ENCODE measurements around the gene TTC7B.

Gene TTC7B

GRCh38 chr14:90582166-90582565 is 234.1 kb downstream of the TTC7B start:
- TF ChIP-seq ZBTB7A (IDR thresholded peaks at IDR 0.05; ENCODE audit: low read depth) (no peak), USF1 (IDR thresholded peaks at IDR 0.05) (no peak), FOXM1 (IDR thresholded peaks at IDR 0.05; ENCODE audit: borderline replicate concordance, low read depth) (no peak), TAF1 (IDR thresholded peaks at IDR 0.05; ENCODE audit: low read depth) (no peak), CREB1 (IDR thresholded peaks at IDR 0.05; ENCODE audit: low read depth) (no peak), EGR1 (IDR thresholded peaks at IDR 0.05) (no peak), CEBPB (IDR thresholded peaks at IDR 0.05) (no peak), RAD21 (IDR thresholded peaks at IDR 0.05; ENCODE audit: low read depth) (no peak), REST (IDR thresholded peaks at IDR 0.05; ENCODE audit: low read depth) (no peak), MAX (IDR thresholded peaks at IDR 0.05) (no peak), EP300 (IDR thresholded peaks at IDR 0.05; ENCODE audit: borderline replicate concordance) (no peak), TCF12 (IDR thresholded peaks at IDR 0.05; ENCODE audit: low read depth) (no peak), NFIC (IDR thresholded peaks at IDR 0.05) (no peak), TEAD4 (IDR thresholded peaks at IDR 0.05) (no peak), YY1 (IDR thresholded peaks at IDR 0.05; ENCODE audit: low read depth) (no peak)

GRCh38 chr14:90581745-90582144 is 234.5 kb downstream of the TTC7B start:
- TF ChIP-seq ZBTB7A (IDR thresholded peaks at IDR 0.05; ENCODE audit: low read depth): no peak

- TF ChIP-seq RAD21 (IDR thresholded peaks at IDR 0.05; ENCODE audit: low read depth) (no peak), REST (IDR thresholded peaks at IDR 0.05; ENCODE audit: low read depth) (no peak), TEAD4 (IDR thresholded peaks at IDR 0.05) (no peak), TCF12 (IDR thresholded peaks at IDR 0.05; ENCODE audit: low read depth) (no peak), FOXM1 (IDR thresholded peaks at IDR 0.05; ENCODE audit: borderline replicate concordance, low read depth) (no peak), NFIC (IDR thresholded peaks at IDR 0.05) (no peak), TAF1 (IDR thresholded peaks at IDR 0.05; ENCODE audit: low read depth) (no peak), ZBTB7A (IDR thresholded peaks at IDR 0.05; ENCODE audit: low read depth) (no peak), EGR1 (IDR thresholded peaks at IDR 0.05) (no peak), MAX (IDR thresholded peaks at IDR 0.05) (no peak), YY1 (IDR thresholded peaks at IDR 0.05; ENCODE audit: low read depth) (no peak)
Measured at GRCh38 chr14:90580377-90581335, 235.6 kb downstream of the TTC7B start.

- no peak for TF ChIP-seq TAF1 (IDR thresholded peaks at IDR 0.05; ENCODE audit: low read depth)
- TF ChIP-seq NFIC (IDR thresholded peaks at IDR 0.05): no peak
- TF ChIP-seq RAD21 (IDR thresholded peaks at IDR 0.05; ENCODE audit: low read depth): no peak
- TF ChIP-seq CREB1 (IDR thresholded peaks at IDR 0.05; ENCODE audit: low read depth): no peak
Measured at GRCh38 chr14:90579816-90580215, 236.4 kb downstream of the TTC7B start.

- TF ChIP-seq CREB1 (IDR thresholded peaks at IDR 0.05; ENCODE audit: low read depth) (no peak), MAX (IDR thresholded peaks at IDR 0.05) (no peak)
Measured at GRCh38 chr14:90579088-90579487, 237.1 kb downstream of the TTC7B start.

- no peak for TF ChIP-seq ZBTB7A (IDR thresholded peaks at IDR 0.05; ENCODE audit: low read depth)
- no peak for TF ChIP-seq TEAD4 (IDR thresholded peaks at IDR 0.05)
- TF ChIP-seq CREB1 (IDR thresholded peaks at IDR 0.05; ENCODE audit: low read depth): no peak
- no peak for TF ChIP-seq YY1 (IDR thresholded peaks at IDR 0.05; ENCODE audit: low read depth)
- no peak for TF ChIP-seq FOXM1 (IDR thresholded peaks at IDR 0.05; ENCODE audit: borderline replicate concordance, low read depth)
- TF ChIP-seq MAX (IDR thresholded peaks at IDR 0.05): no peak
- TF ChIP-seq TAF1 (IDR thresholded peaks at IDR 0.05; ENCODE audit: low read depth): no peak
- TF ChIP-seq USF1 (IDR thresholded peaks at IDR 0.05): no peak
- TF ChIP-seq TCF12 (IDR thresholded peaks at IDR 0.05; ENCODE audit: low read depth): no peak
- no peak for TF ChIP-seq NFIC (IDR thresholded peaks at IDR 0.05)
- TF ChIP-seq EGR1 (IDR thresholded peaks at IDR 0.05): no peak
- TF ChIP-seq REST (IDR thresholded peaks at IDR 0.05; ENCODE audit: low read depth): no peak
- TF ChIP-seq EP300 (IDR thresholded peaks at IDR 0.05; ENCODE audit: borderline replicate concordance): no peak
- TF ChIP-seq CEBPB (IDR thresholded peaks at IDR 0.05): no peak
Measured at GRCh38 chr14:90578283-90578985, 237.8 kb downstream of the TTC7B start.
